IPS-18a (cell line): Measurements from ENCODE around the gene MTHFR.

Experiments
- H3K27ac ChIP-seq: one replicate; pipeline ENCODE4 v1.5.1; 2013; ENCODE audit warnings: low read length
- H3K27me3 ChIP-seq: one replicate; pipeline ENCODE4 v1.6.1; 2013; ENCODE audit warnings: mild to moderate bottlenecking, low read length; ENCODE audit not compliant: control insufficient read depth, insufficient read depth
- H3K36me3 ChIP-seq: one replicate; pipeline ENCODE4 v1.6.1; 2013; ENCODE audit warnings: low read depth, low read length; ENCODE audit not compliant: control insufficient read depth
- H3K4me1 ChIP-seq: one replicate; pipeline ENCODE4 v1.6.1; 2013; ENCODE audit warnings: low read depth, low read length; ENCODE audit not compliant: control insufficient read depth
- H3K4me3 ChIP-seq: one replicate; pipeline ENCODE4 v1.5.1; 2013; ENCODE audit warnings: low read length
- H3K9ac ChIP-seq: one replicate; pipeline ENCODE4 v1.6.1; 2013; ENCODE audit warnings: mild to moderate bottlenecking, low read length, moderate library complexity
- H3K9me3 ChIP-seq: one replicate; pipeline ENCODE4 v1.6.1; 2013; ENCODE audit warnings: low read depth, low read length; ENCODE audit not compliant: control insufficient read depth

Gene MTHFR

DNA sequence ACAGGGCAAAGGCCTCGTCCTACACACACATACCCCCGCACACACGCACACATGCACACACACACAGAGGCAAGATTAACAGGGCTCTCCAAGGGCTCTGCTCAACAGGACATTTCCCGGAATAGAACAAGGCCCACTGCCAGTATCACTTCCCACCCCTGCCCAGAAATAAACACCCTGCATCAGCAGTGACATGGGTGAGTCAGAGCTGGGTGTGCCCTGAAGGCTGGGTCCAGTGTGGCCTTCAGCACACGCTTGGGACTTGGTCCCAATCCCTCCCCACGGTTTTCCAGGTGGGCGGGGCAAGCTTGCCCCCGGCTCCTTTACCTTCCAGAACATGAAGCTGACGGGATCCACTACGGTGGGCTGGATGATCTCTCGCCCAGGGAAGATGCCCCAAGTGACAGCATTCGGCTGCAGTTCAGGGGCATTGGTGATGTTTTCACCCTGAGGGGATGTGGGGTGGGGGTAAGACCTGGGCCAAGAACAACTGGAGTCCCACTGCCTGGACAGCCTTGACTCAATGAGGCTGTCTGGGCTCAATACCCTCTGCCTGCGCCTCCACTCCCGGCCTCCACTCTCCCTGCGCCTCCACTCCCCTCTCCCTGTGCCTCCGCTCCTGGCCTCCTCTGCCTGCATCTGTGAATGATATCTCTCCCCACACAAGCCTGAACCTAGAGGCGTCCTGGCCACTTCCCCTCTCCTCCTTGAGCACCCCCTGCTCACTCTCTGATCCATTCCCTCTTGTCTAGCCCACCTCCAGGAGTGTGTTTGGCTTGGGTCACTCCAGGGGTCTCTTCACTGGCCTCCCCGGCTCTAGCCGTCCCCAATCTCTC is 14.7 kb downstream of the MTHFR start:
- Histone ChIP-seq H3K36me3 (peaks cover 24% of the 10 kb centered on the region), H3K9me3 (no peaks in the 10 kb centered on the region), H3K9ac (no peak overlapping the region), H3K4me3 (no peak overlapping the region), H3K4me1 (peaks cover 14% of the 10 kb centered on the region), H3K27ac (no peak overlapping the region), H3K27me3 (no peaks in the 10 kb centered on the region)

DNA sequence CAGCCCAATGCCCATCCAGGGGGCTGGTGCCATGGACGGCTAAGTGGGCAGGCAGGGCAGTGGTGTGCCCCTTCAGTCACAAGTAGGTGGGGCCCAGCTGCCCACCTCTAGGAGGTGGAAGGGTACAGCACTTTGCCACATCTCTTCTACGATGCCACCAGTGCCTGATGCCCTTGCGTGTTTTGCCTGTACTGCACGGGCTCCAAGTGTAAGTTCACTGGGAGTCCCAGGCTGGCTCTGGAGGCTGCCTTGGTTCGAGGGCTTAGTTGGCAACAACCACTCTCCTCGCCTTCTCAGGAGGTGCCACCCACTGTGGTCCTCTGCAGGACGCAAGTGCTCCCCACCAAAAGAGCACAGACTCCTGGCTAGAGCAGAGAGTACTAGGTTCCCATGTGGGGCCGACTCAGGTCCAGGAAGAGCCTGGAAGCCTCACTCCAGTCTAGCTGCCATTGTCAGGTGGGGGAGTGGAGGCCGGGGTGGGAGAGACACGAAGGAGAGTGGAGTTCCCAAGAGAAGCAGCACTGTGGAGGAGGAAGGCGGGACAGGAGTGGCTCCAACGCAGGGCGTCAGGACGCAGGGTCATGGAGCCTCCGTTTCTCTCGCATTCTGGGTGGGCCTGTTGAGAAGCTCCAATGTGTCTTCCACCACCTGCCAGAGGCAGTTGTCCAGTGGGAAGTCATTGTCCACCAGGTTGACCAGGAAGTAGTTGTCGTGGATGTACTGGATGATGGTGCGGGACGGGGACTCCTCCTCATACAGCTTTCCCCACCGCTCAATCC is 15.5 kb downstream of the MTHFR start:
- Histone ChIP-seq H3K4me3 (no peak overlapping the region), H3K27me3 (no peaks in the 10 kb centered on the region), H3K36me3 (peaks cover 16% of the 10 kb centered on the region), H3K9ac (no peak overlapping the region), H3K9me3 (no peaks in the 10 kb centered on the region), H3K4me1 (peaks cover 14% of the 10 kb centered on the region), H3K27ac (no peak overlapping the region)

DNA sequence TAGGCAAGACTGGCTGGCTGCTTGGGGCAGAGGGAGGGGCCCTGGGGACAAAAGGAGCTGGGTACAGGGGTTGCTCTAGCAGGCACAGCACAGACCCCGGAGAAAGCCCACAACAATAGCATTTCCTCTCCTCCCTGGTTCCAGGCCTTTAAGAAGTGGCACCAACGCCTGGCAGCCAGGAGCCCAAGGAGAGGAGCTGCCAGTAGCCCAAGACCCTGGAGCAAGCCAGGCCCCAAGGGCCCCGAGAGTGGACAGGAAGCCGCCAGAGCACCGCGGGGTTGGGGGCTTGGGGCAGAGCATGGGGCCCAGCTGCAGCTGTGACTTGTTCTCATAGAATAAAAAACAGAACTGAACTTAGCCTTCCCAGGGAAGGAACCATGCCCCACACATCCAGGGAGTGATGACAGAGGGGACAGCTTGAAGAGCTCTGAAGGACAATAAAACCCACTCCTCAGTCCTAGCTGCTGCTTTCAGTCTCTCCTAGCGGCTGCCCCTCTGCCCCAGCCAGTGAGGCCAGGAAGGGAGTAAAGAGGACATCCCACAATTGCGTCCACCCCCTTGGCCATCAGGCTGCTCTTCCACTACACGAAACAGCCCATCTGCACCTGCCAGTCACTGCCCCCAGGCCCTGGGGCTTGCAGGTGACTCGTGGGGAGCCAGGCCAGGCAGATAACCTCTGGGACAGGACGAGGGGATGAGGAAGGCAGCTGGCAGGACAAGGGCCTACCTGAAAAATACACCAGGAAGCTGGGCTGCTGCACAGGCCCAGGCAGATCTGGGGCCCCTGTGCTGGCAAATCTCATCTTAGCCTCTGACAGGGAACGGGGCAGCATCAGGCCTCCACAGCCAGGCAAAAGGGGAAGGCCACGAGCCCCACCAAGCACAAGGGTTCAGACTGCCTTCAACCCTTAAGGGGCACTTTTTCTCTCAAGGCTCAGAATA is 16.4 kb downstream of the MTHFR start:
- H3K36me3 ChIP-seq = peaks cover 11% of the 10 kb centered on the region
- no peaks in the 10 kb centered on the region for H3K9me3 ChIP-seq

DNA sequence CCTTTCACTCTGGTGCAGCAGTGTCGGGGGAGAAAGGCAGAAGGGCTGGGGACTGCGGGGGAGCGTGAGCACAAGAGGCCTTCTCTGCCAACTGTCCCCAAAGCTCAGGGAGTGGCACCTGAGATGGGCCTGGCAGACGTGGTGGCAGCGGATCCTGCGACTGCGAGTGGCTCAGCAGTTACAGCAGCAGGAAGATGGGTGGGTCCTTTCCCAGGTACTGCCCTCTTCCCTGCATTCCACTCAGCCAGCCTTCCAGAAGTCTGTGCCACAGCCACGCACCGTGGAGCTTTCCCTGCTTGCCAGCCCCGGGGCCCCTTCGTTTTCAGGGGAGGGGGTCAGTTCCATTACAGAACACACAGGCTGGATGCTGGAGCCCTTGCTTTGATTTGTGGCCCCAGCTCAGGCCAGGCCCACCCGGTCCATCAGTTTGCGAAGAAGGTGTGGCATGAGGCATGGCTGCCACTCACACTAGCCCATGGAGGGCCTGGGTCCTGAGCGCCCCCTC is 17.2 kb downstream of the MTHFR start:
- Histone ChIP-seq H3K4me3 (no peak overlapping the region), H3K9ac (no peak overlapping the region), H3K27me3 (no peaks in the 10 kb centered on the region), H3K9me3 (no peaks in the 10 kb centered on the region), H3K27ac (no peak overlapping the region), H3K36me3 (peaks cover 11% of the 10 kb centered on the region), H3K4me1 (peaks cover 18% of the 10 kb centered on the region)

More for the DNA sequence above, 16.4 kb downstream of the MTHFR start:
- H3K4me1 ChIP-seq = peaks cover 18% of the 10 kb centered on the region
- H3K4me3 ChIP-seq = no peak overlapping the region
- H3K9ac ChIP-seq = no peak overlapping the region
- no peak overlapping the region for H3K27ac ChIP-seq
- H3K27me3 ChIP-seq = no peaks in the 10 kb centered on the region

DNA sequence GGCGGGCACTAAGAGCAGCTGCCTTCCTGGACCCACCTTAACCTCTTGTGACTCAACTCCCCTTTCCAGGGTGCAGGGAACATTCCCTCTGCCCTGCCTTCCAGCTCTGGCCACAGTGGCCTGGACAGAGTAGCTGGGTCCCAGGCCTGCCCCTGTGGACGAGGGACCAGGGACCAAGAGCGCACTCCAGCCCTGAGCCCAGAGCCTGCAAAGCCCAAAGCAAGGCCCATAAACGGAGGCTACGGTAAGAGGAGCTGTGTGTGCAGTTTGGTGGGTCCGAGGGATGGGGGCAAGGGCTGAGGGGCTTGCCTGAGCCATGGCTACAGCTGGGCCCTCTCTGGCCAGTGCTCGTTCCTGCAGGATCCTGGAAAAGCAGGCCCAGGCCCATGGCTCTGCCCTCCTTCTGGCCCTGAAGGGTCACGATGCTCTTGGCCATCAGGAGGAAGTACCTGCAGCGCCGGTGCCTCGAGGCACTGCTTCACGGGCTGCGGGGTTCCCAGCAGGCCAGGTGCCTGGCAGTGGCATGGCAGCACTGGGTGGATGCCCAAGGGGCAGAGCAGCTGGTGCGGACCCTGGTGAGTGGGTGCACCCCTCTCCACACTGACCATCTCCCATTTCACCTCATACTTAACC is 17.8 kb downstream of the MTHFR start:
- H3K27ac ChIP-seq = no peak overlapping the region

DNA sequence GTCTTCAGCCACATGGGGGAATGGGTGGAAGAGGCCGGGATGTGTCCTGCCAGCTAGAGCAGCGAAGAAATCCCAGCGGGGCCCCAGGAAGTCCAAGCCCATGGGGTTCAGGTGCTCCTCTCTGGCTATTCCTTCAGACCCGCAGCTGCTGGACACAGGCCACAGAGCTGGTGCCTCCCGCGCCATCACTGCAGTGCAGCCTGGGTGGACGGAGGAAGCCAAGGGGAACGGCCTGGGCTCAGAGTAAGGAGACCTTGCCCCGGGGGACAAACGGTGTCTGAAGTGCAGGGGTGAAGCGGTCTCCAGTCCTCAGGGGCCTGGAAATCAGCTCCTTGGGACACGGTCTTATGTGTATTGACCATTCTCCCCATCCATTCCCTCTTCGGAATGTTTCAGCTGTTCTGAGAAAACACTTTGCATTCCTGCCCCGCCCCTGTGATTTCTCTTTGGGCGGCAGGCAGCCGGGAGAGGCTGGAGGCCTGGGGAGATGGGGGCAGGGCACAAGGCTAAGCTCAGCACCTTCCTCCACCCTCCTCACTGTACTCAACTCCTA is 18.4 kb downstream of the MTHFR start:
- H3K4me3 ChIP-seq = no peak overlapping the region
- H3K4me1 ChIP-seq = peaks cover 18% of the 10 kb centered on the region
- no peak overlapping the region for H3K9ac ChIP-seq
- peaks cover 11% of the 10 kb centered on the region for H3K36me3 ChIP-seq
- H3K27me3 ChIP-seq = no peaks in the 10 kb centered on the region
- no peaks in the 10 kb centered on the region for H3K9me3 ChIP-seq
- H3K27ac ChIP-seq = no peak overlapping the region

More for the DNA sequence above, 17.8 kb downstream of the MTHFR start:
- no peak overlapping the region for H3K4me3 ChIP-seq
- H3K4me1 ChIP-seq = peaks cover 18% of the 10 kb centered on the region
- H3K9ac ChIP-seq = no peak overlapping the region
- H3K9me3 ChIP-seq = no peaks in the 10 kb centered on the region
- H3K27me3 ChIP-seq = no peaks in the 10 kb centered on the region
- H3K36me3 ChIP-seq = peaks cover 11% of the 10 kb centered on the region

DNA sequence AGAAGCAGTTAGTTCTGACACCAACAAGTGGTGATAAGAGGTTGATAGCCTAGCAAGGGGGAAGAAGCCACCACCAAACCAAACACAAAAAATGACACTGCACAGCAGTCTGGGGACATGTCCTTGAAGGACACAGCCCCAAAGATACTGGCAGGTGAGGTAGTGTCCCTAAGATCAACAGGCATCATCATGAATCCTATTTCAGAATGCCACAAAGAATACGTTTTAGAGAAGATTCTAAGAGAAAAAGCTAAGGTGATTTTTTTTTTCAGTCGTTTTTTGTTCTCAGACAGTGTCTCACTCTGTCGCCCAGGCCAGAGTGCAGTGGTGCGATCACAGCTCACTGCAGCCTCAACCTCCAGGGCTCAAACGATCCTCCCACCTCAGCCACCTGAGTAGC is 19.6 kb downstream of the MTHFR start:
- Histone ChIP-seq H3K4me3 (no peak overlapping the region), H3K27ac (no peak overlapping the region), H3K27me3 (no peaks in the 10 kb centered on the region), H3K9ac (no peak overlapping the region), H3K4me1 (peaks cover 18% of the 10 kb centered on the region), H3K9me3 (no peaks in the 10 kb centered on the region), H3K36me3 (peaks cover 11% of the 10 kb centered on the region)

DNA sequence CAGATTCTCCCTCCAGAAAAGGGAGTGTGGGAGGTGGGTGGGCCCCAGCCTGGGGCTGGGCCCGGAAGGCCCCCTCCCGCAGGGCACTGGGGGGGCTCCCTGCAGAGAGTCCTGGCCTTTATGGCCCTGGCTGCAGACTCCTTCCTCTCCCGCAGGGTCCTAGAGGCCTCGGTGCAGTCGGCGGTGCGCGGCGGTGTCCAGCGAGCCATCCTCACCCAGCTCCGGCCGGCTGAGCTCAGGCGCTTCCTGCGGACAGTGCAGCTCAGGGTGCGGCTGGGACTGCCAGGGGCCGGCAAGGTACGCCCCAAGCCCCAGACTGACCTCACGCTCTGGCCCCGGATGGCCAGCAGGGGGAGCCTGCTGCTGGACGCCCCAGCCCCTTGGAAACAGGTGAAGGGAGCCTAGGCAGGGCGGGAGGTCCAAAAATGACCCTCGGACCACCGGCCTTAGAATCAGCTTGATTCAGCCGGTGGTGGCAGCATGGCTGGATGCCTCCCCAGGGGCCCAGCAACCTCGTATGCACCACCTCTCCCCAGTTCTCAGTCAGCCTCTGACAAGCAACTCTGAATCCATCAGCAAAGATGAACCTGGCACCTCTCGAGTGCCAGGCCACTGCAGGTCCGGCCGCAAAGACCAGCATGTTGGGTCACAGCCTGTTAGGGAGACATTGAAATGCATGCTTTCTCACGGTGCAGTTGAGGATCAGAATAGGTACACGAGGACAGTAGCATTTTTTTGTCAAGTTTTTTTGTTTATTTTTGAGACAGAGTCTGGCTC is 20.6 kb downstream of the MTHFR start:
- no peak overlapping the region for H3K4me3 ChIP-seq

DNA sequence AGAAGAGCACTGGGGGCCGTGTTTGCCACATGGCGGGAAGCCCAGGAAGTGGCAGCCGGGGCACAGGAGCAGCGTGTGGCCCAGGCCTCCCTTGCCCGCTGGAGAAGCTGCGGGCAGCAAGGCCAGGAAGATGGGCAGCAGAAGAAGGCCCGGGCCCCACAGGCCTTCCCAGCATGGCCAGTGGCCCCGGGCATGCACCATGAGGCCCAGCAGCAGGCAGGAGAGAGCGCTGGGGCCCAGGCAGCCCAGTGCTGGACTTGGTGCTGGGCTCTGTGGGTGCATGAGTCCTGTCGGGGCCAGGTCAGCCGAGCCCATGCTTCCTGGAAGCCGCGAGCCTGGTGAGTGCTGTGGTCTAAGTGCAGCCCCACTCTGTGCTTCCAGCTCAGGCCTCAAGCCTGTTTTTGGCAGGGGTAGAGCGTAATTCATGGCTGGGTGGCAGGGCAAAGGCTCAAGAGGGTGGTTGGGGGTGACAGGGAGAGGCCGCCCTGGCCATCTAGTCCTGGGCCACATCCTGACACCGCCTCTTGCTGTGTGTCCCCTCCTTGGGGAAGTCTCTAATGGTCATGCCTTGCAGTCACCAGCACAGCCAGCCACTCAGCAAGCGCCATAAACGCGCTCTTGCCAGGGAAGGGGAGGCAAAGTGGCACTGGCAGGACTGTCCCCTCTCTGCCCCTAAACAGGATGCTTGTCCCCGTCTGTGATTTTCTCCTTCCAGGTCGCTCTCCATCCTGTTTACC is 21.3 kb downstream of the MTHFR start:
- Histone ChIP-seq H3K4me3 (no peak overlapping the region), H3K36me3 (no peaks in the 10 kb centered on the region), H3K27ac (no peak overlapping the region), H3K9ac (peak overlapping the region; percentile 12), H3K9me3 (no peaks in the 10 kb centered on the region), H3K4me1 (peaks cover 18% of the 10 kb centered on the region), H3K27me3 (no peaks in the 10 kb centered on the region)

More for the DNA sequence above, 20.6 kb downstream of the MTHFR start:
- no peak overlapping the region for H3K27ac ChIP-seq
- H3K36me3 ChIP-seq = peaks cover 2% of the 10 kb centered on the region
- peaks cover 18% of the 10 kb centered on the region for H3K4me1 ChIP-seq
- H3K27me3 ChIP-seq = no peaks in the 10 kb centered on the region
- H3K9me3 ChIP-seq = no peaks in the 10 kb centered on the region
- peak overlapping the region; percentile 12 for H3K9ac ChIP-seq
